Caco-2 (cell line): Measurements from ENCODE around the gene TAF6L. TPM values are rescaled to one million over a fixed set of nuclear protein-coding genes. Genes with fewer than 3 reads are reported as not detected.

Experiments used
- BruUV-seq: library from RNA; stranded (reverse); fragments of 400-500 nt; replicated peaks from 2 replicates; lab custom pipeline; 2021; lab: Mats Ljungman, UMichigan
- CTCF ChIA-PET: fragments of 300-600 bp; sonication (Branson Sonifier 250); formaldehyde crosslinking; loops from one replicate; lab custom pipeline; 2022; ENCODE audit warnings: antibody characterized with exemption; lab: Charles Lee
- POLR2A ChIA-PET: fragments of 300-600 bp; sonication (Branson Sonifier 250); formaldehyde crosslinking; loops from one replicate; lab custom pipeline; 2022; ENCODE audit warnings: antibody characterized with exemption; lab: Charles Lee
- DNase-seq, 2 experiments: peaks; one replicate each; pipeline versions ENCODE4 v3.0.0 to v3.0.0-alpha.2; 2020 to 2022
- H3K27me3 ChIP-seq: replicated peaks from 2 replicates; pipeline ENCODE4 v1.6.0; 2011; ENCODE audit warnings: low read length; ENCODE audit not compliant: control insufficient read depth, insufficient read depth
- H3K36me3 ChIP-seq: 2 replicates; pipeline ENCODE4 v1.5.1; 2011; ENCODE audit warnings: low read length; ENCODE audit not compliant: control insufficient read depth, insufficient read depth
- H3K4me1 ChIP-seq: fragments of 250-450 bp; sonication (Bioruptor Pico); 2 replicates; pipeline ENCODE4 v1.5.1; 2020; ENCODE audit warnings: mild to moderate bottlenecking
- H3K4me3 ChIP-seq: 2 replicates; pipeline ENCODE4 v1.5.1; 2011; ENCODE audit warnings: low read depth, mild to moderate bottlenecking, control low read depth, low read length
- H3K9me3 ChIP-seq: fragments of 250-450 bp; sonication (Bioruptor Pico); 2 replicates; pipeline ENCODE4 v1.5.1; 2020; ENCODE audit warnings: mild to moderate bottlenecking, moderate library complexity
- H3K27ac Mint-ChIP-seq: one replicate; pipeline ENCODE4 v1.8.0; 2022; ENCODE audit warnings: mixed read lengths; ENCODE audit not compliant: unreplicated experiment
- H3K27me3 Mint-ChIP-seq: one replicate; pipeline ENCODE4 v1.8.0; 2022; ENCODE audit warnings: mixed read lengths; ENCODE audit not compliant: insufficient read depth, unreplicated experiment
- H3K36me3 Mint-ChIP-seq: one replicate; pipeline ENCODE4 v1.8.0; 2022; ENCODE audit warnings: mild to moderate bottlenecking, mixed read lengths; ENCODE audit not compliant: insufficient read depth, unreplicated experiment
- H3K4me1 Mint-ChIP-seq: one replicate; pipeline ENCODE4 v1.8.0; 2022; ENCODE audit warnings: low read depth, mixed read lengths; ENCODE audit not compliant: unreplicated experiment
- H3K4me3 Mint-ChIP-seq: one replicate; pipeline ENCODE4 v1.8.0; 2022; ENCODE audit warnings: mild to moderate bottlenecking, moderate library complexity, mixed read lengths; ENCODE audit not compliant: unreplicated experiment
- H3K9me3 Mint-ChIP-seq: one replicate; pipeline ENCODE4 v1.8.0; 2022; ENCODE audit warnings: mixed read lengths; ENCODE audit not compliant: unreplicated experiment
- intact Hi-C: fragments of 100-400 bp; cut with micrococcal nuclease; formaldehyde crosslinking; loops from one replicate; pipeline ENCODE4 v1.10.0; 2022; ENCODE audit not compliant: unreplicated experiment
- total RNA-seq: library from RNA; stranded (reverse); gene quantifications from 2 replicates; pipeline ENCODE4 v1.2.3, GENCODE V29; 2022
- TF ChIP-seq, protein P1 (sequence below), 2 experiments: fragments of 200-600 bp in 1 of 2; IDR thresholded peaks; 1 replicate in 1 of 2; 2 replicates in 1 of 2; pipeline versions ENCODE4 v1.5.1 to v1.8.0; 2011 to 2022; ENCODE audit warnings: antibody characterized with exemption in 1 of 2, control low read depth in 1 of 2, inconsistent platforms in 1 of 2, low read depth in 1 of 2, low read length in 1 of 2, mild to moderate bottlenecking in 1 of 2, moderate library complexity in 1 of 2; ENCODE audit not compliant: insufficient read depth in 1 of 2, severe bottlenecking in 1 of 2, unreplicated experiment in 1 of 2

The TAF6L gene
- total RNA-seq, 1 experiment from 2014 or later = 26.8 TPM

- intact Hi-C loops = loop anchor here (1.0 to 2.0 kb wide), 4 partner anchors 12 to 58 kb away; partner anchors contain the start of genes STX5, TEX54, TMEM179B and TMEM223
- CTCF ChIA-PET = interaction anchor here (1.3 kb wide), 1 partner anchor 18 kb away, joined by 4 read pairs; no protein-coding TSS in a partner anchor
- peak overlapping the region; percentile 98 for H3K27ac Mint-ChIP-seq
- TF ChIP-seq, protein P1, sequence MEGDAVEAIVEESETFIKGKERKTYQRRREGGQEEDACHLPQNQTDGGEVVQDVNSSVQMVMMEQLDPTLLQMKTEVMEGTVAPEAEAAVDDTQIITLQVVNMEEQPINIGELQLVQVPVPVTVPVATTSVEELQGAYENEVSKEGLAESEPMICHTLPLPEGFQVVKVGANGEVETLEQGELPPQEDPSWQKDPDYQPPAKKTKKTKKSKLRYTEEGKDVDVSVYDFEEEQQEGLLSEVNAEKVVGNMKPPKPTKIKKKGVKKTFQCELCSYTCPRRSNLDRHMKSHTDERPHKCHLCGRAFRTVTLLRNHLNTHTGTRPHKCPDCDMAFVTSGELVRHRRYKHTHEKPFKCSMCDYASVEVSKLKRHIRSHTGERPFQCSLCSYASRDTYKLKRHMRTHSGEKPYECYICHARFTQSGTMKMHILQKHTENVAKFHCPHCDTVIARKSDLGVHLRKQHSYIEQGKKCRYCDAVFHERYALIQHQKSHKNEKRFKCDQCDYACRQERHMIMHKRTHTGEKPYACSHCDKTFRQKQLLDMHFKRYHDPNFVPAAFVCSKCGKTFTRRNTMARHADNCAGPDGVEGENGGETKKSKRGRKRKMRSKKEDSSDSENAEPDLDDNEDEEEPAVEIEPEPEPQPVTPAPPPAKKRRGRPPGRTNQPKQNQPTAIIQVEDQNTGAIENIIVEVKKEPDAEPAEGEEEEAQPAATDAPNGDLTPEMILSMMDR (IDR thresholded peaks at IDR 0.05; ENCODE audit: insufficient read depth in 1 of 2, low read depth in 1 of 2, low read length in 1 of 2, severe bottlenecking in 1 of 2, unreplicated experiment in 1 of 2) = no peak
- BruUV-seq = TSS peak; percentile 70
- Histone ChIP-seq H3K27me3 (no peaks in the 10 kb centered on the region), H3K4me3 (peak overlapping the region; percentile 58), H3K4me1 (no peaks in the 10 kb centered on the region; the same call in 1 of the 2 replicates), H3K9me3 (no peaks in the 10 kb centered on the region), H3K36me3 (0 out of 2 replicates have a peak, but pooled peaks cover 2% of the 10 kb centered on the region)
- no peak for DNase-seq
- H3K9me3 Mint-ChIP-seq = no peaks in the 10 kb centered on the region
- peaks cover 68% of the 10 kb centered on the region for H3K36me3 Mint-ChIP-seq
- peaks cover 11% of the 10 kb centered on the region for H3K4me1 Mint-ChIP-seq
- POLR2A ChIA-PET = interaction anchor here (0.6 to 1.6 kb wide), 4 partner anchors 19 to 85 kb away, joined by 4 to 5 read pairs (median 4); partner anchors contain the start of gene STX5
- peak overlapping the region; percentile 92 for H3K4me3 Mint-ChIP-seq
- no peaks in the 10 kb centered on the region for H3K27me3 Mint-ChIP-seq
These were observed 33.3 kb downstream of the TAF6L start for GRCh38 chr11:62804310-62805075.

GRCh38 chr11:62805076-62805892 lies 34.1 kb downstream of the TAF6L start, which contains the start of gene NXF1:
NXF1 (minus strand) TSS chr11:62805440; CDS start chr11:62805356, 84 bp downstream.
- H3K4me3 Mint-ChIP-seq = peak within 1 kb of the TSS; percentile 92
- TF ChIP-seq, protein P1 (IDR thresholded peaks at IDR 0.05; ENCODE audit: insufficient read depth in 1 of 2, low read depth in 1 of 2, low read length in 1 of 2, severe bottlenecking in 1 of 2, unreplicated experiment in 1 of 2) = peak in 1 of 2 experiments; percentile 27
- POLR2A ChIA-PET = interaction anchor here (0.5 to 1.7 kb wide), 9 partner anchors 11 to 214 kb away, joined by 3 to 15 read pairs (median 4); partner anchors contain the start of genes STX5, TMEM179B, TUT1 and ZBTB3
- intact Hi-C loops = loop anchor here (1.0 to 2.0 kb wide), 4 partner anchors 13 to 58 kb away; partner anchors contain the start of genes STX5, TEX54, TMEM179B and TMEM223
- peaks cover 60% of the 10 kb centered on the region for H3K36me3 Mint-ChIP-seq
- peaks cover 11% of the 10 kb centered on the region for H3K4me1 Mint-ChIP-seq
- Histone ChIP-seq H3K4me1 (no peaks in the 10 kb centered on the region; the same call in 1 of the 2 replicates), H3K36me3 (0 out of 2 replicates have a peak, but pooled peaks cover 2% of the 10 kb centered on the region), H3K9me3 (no peaks in the 10 kb centered on the region), H3K27me3 (no peaks in the 10 kb centered on the region), H3K4me3 (peak within 1 kb of the TSS; percentile 58)
- CTCF ChIA-PET = interaction anchor here (2.2 kb wide), 1 partner anchor 18 kb away, joined by 15 read pairs; the partner anchor contains the start of gene TMEM179B
- peak; percentile 94 to 98 for DNase-seq
- H3K9me3 Mint-ChIP-seq = no peaks in the 10 kb centered on the region
- peak within 1 kb of the TSS; percentile 98 for H3K27ac Mint-ChIP-seq
- BruUV-seq = no TSS peak
- no peaks in the 10 kb centered on the region for H3K27me3 Mint-ChIP-seq
